CD4-positive, alpha-beta T cell (primary cell): ENCODE results near the gene LHB. TPM values are rescaled to one million over a fixed set of nuclear protein-coding genes. Genes with fewer than 3 reads are reported as not detected.

Source experiments
- ATAC-seq: fragments of 200-7000 bp; cut with Tn5 transposase; one replicate; pipeline ENCODE4 v1.10.0; 2022; ENCODE audit warnings: mild to moderate bottlenecking; ENCODE audit not compliant: poor library complexity
- CTCF ChIA-PET: fragments of 350-600 bp; sonication (Branson Sonifier 250); formaldehyde crosslinking; loops from one replicate; lab custom pipeline; 2021; ENCODE audit warnings: antibody characterized with exemption, inconsistent platforms; lab: Charles Lee
- POLR2A ChIA-PET: fragments of 350-600 bp; sonication (Branson Sonifier 250); formaldehyde crosslinking; loops from one replicate; lab custom pipeline; 2021; ENCODE audit warnings: antibody characterized with exemption, inconsistent platforms; lab: Charles Lee
- DNase-seq, 14 experiments: peaks; one replicate each; pipeline ENCODE4 v3.0.0-alpha.2; 2013 to 2020; ENCODE audit warnings: mixed read lengths in 2 of 14
- H3K27ac ChIP-seq, 2 donors: one replicate each; pipeline versions ENCODE4 v1.5.1 to v1.7.0; 2013; ENCODE audit warnings: low read length in 2 of 2, low read depth in 1 of 2, mild to moderate bottlenecking in 1 of 2
- H3K27me3 ChIP-seq, 2 experiments: 1 replicate in 1 of 2; 2 replicates in 1 of 2; pipeline versions ENCODE4 v1.6.1 to v1.7.0; 2013; ENCODE audit warnings: low read length in 2 of 2, control low read depth in 1 of 2, mild to moderate bottlenecking in 1 of 2, moderate library complexity in 1 of 2; ENCODE audit not compliant: insufficient read depth in 2 of 2, control insufficient read depth in 1 of 2
- H3K36me3 ChIP-seq: one replicate; pipeline ENCODE4 v1.6.1; 2013; ENCODE audit warnings: low read length, control low read depth; ENCODE audit not compliant: insufficient read depth
- H3K4me1 ChIP-seq: one replicate; pipeline ENCODE4 v1.6.1; 2013; ENCODE audit warnings: low read length, control low read depth; ENCODE audit not compliant: insufficient read depth
- H3K4me3 ChIP-seq: one replicate; pipeline ENCODE4 v1.5.1; 2013; ENCODE audit warnings: mild to moderate bottlenecking, low read length, moderate library complexity
- H3K9me3 ChIP-seq, 2 experiments: 1 replicate in 1 of 2; 2 replicates in 1 of 2; pipeline versions ENCODE4 v1.6.1 to v1.7.0; 2013; ENCODE audit warnings: low read length in 2 of 2, mild to moderate bottlenecking in 2 of 2, control low read depth in 1 of 2, moderate library complexity in 1 of 2; ENCODE audit not compliant: control insufficient read depth in 1 of 2, insufficient read depth in 1 of 2
- H3K27ac Mint-ChIP-seq: one replicate; pipeline ENCODE4 v1.8.0; 2020; ENCODE audit warnings: mixed read lengths
- H3K27me3 Mint-ChIP-seq: one replicate; pipeline ENCODE4 v1.8.0; 2021; ENCODE audit warnings: mixed read lengths
- H3K36me3 Mint-ChIP-seq: one replicate; pipeline ENCODE4 v1.8.0; 2021; ENCODE audit warnings: low read depth, mixed read lengths
- H3K4me1 Mint-ChIP-seq: one replicate; pipeline ENCODE4 v1.8.0; 2021; ENCODE audit warnings: low read depth, mixed read lengths
- H3K4me3 Mint-ChIP-seq: one replicate; pipeline ENCODE4 v1.8.0; 2020; ENCODE audit warnings: mild to moderate bottlenecking, mixed read lengths
- H3K9me3 Mint-ChIP-seq: one replicate; pipeline ENCODE4 v1.8.0; 2020; ENCODE audit warnings: mixed read lengths
- CTCF ChIP-seq: fragments of 200-600 bp; IDR thresholded peaks from one replicate; pipeline ENCODE4 v1.8.0; 2022; ENCODE audit warnings: antibody characterized with exemption, mild to moderate bottlenecking
- intact Hi-C, 2 experiments: fragments of 100-400 bp; cut with DNase I in 1 of 2; cut with micrococcal nuclease in 1 of 2; formaldehyde crosslinking; loops; one replicate each; pipeline versions ENCODE4 v1.15.1 to v1.9.0; 2023 to 2025; cut with DNase I, micrococcal nuclease
- total RNA-seq, 174 experiments: library from RNA in 2 of 174; stranded (reverse) in 2 of 174; gene quantifications; one replicate each; pipeline ENCODE4 v1.2.3 and lab custom pipeline; 2021 to 2026

Gene LHB
- total RNA-seq, 2 experiments from 2014 or later, result not detected

GRCh38 chr19:48982280-48982679 is 34.6 kb downstream of the LHB start:
- no peaks in the 10 kb centered on the region for H3K9me3 Mint-ChIP-seq

GRCh38 chr19:48977061-48977460 is 39.8 kb downstream of the LHB start:
- H3K27ac ChIP-seq, result no peak overlapping the region
- ChIA-PET CTCF (interaction anchor here (1.1 kb wide), 1 partner anchor 134 kb away, joined by 3 read pairs; no protein-coding TSS in a partner anchor), POLR2A (interaction anchor here (1.2 to 3.1 kb wide), 3 partner anchors 9 to 16 kb away, joined by 4 to 12 read pairs (median 5); partner anchors contain the start of genes FTL, GYS1 and RUVBL2)
- Mint-ChIP-seq H3K9me3 (no peaks in the 10 kb centered on the region), H3K4me3 (no peak overlapping the region), H3K4me1 (no peaks in the 10 kb centered on the region), H3K27ac (no peak overlapping the region), H3K36me3 (peaks cover 56% of the 10 kb centered on the region), H3K27me3 (no peaks in the 10 kb centered on the region)
- H3K9me3 ChIP-seq, result no peaks in the 10 kb centered on the region
- no peak for ATAC-seq
- no peaks in the 10 kb centered on the region for H3K27me3 ChIP-seq
- H3K36me3 ChIP-seq, result peaks cover 34% of the 10 kb centered on the region
- no peaks in the 10 kb centered on the region for H3K4me1 ChIP-seq
- TF ChIP-seq CTCF, result no peak
- intact Hi-C loops, result no loop called here
- no peak overlapping the region for H3K4me3 ChIP-seq
- DNase-seq, result no peak

More at GRCh38 chr19:48982280-48982679, 34.6 kb downstream of the LHB start:
- no peaks in the 10 kb centered on the region for H3K4me1 Mint-ChIP-seq
- H3K4me1 ChIP-seq, result no peaks in the 10 kb centered on the region
- no peak overlapping the region for H3K4me3 Mint-ChIP-seq
- intact Hi-C loops, result no loop called here
- no peak overlapping the region for H3K4me3 ChIP-seq
- TF ChIP-seq CTCF, result no peak
- H3K27me3 ChIP-seq, result no peaks in the 10 kb centered on the region
- H3K27ac Mint-ChIP-seq, result no peak overlapping the region
- no peaks in the 10 kb centered on the region for H3K9me3 ChIP-seq
- H3K36me3 Mint-ChIP-seq, result peaks cover 55% of the 10 kb centered on the region
- no peaks in the 10 kb centered on the region for H3K27me3 Mint-ChIP-seq
- H3K27ac ChIP-seq, result no peak overlapping the region
- CTCF ChIA-PET, result interaction anchor here (1.8 to 1.9 kb wide), 2 partner anchors 11 kb away, joined by 4 to 7 read pairs; partner anchors contain the start of genes GYS1 and RUVBL2
- DNase-seq (no peak), ATAC-seq (no peak)
- peaks cover 38% of the 10 kb centered on the region for H3K36me3 ChIP-seq
- POLR2A ChIA-PET, result no interaction called here

- Histone ChIP-seq H3K4me1 (no peaks in the 10 kb centered on the region), H3K4me3 (no peak overlapping the region), H3K9me3 (no peaks in the 10 kb centered on the region), H3K27me3 (no peaks in the 10 kb centered on the region), H3K27ac (no peak overlapping the region), H3K36me3 (peaks cover 32% of the 10 kb centered on the region)
- H3K4me1 Mint-ChIP-seq, result peaks cover under 1% of the 10 kb centered on the region
- intact Hi-C loops, result no loop called here
- ChIA-PET CTCF (interaction anchor here (1.1 to 1.8 kb wide), 2 partner anchors 17 to 134 kb away, joined by 3 to 7 read pairs; partner anchors contain the start of genes GYS1 and RUVBL2), POLR2A (interaction anchor here (1.0 to 3.1 kb wide), 4 partner anchors 9 to 17 kb away, joined by 4 to 12 read pairs (median 4); partner anchors contain the start of genes FTL, GYS1 and RUVBL2)
- no peak overlapping the region for H3K4me3 Mint-ChIP-seq
- peak in 7 of 14 experiments; percentile 23 to 67 (median 41) for DNase-seq
- ATAC-seq, result peak; percentile 88
- TF ChIP-seq CTCF, result no peak
- peaks cover 51% of the 10 kb centered on the region for H3K36me3 Mint-ChIP-seq
- H3K27ac Mint-ChIP-seq, result no peak overlapping the region
- H3K9me3 Mint-ChIP-seq, result no peaks in the 10 kb centered on the region
- H3K27me3 Mint-ChIP-seq, result no peaks in the 10 kb centered on the region
These were observed 40.7 kb downstream of the LHB start for GRCh38 chr19:48975947-48976847.
